Kidney (tissue), 14 donors: Measurements from ENCODE around the gene PTPRK. TPM values are rescaled to one million over a fixed set of nuclear protein-coding genes. Genes with fewer than 3 reads are reported as not detected.
A peak's percentile ranks its signal among the peaks of the same experiment; 100 is the strongest.

Experiments used
- DNase-seq, 5 donors: peaks; one replicate each; pipeline ENCODE4 v3.0.0-alpha.2; 2013 to 2020
- FAIRE-seq: peaks from 2 replicates; lab custom pipeline; 2012; peaks lifted over from hg19 to GRCh38; lab: Jason Lieb, UNC
- H3K27ac ChIP-seq, 2 donors: one replicate each; pipeline ENCODE4 v1.7.0; 2013; ENCODE audit warnings: low read depth in 2 of 2, low read length in 2 of 2, inconsistent platforms in 1 of 2
- H3K27me3 ChIP-seq: one replicate; pipeline ENCODE4 v1.7.1; 2013; ENCODE audit warnings: low read length, inconsistent platforms; ENCODE audit not compliant: control insufficient read depth, insufficient read depth
- H3K36me3 ChIP-seq, 3 donors: one replicate each; pipeline versions ENCODE4 v1.7.0 to v1.7.1; 2013; ENCODE audit warnings: low read length in 3 of 3, control low read depth in 1 of 3, inconsistent platforms in 1 of 3; ENCODE audit not compliant: insufficient read depth in 3 of 3, control insufficient read depth in 2 of 3
- H3K4me1 ChIP-seq, 3 donors: one replicate each; pipeline versions ENCODE4 v1.7.0 to v1.7.1; 2013; ENCODE audit warnings: low read length in 3 of 3, inconsistent platforms in 1 of 3, low read depth in 1 of 3; ENCODE audit not compliant: control insufficient read depth in 2 of 3, insufficient read depth in 2 of 3
- H3K4me3 ChIP-seq, 3 donors: one replicate each; pipeline versions ENCODE4 v1.7.0 to v1.8.1; 2013; ENCODE audit warnings: low read length in 3 of 3, control low read depth in 1 of 3, inconsistent platforms in 1 of 3
- H3K9ac ChIP-seq, 3 donors: one replicate each; pipeline versions ENCODE4 v1.7.0 to v1.7.1; 2013; ENCODE audit warnings: low read length in 3 of 3, control low read depth in 1 of 3, inconsistent platforms in 1 of 3
- H3K9me3 ChIP-seq, 3 donors: one replicate each; pipeline versions ENCODE4 v1.7.0 to v1.7.1; 2013; ENCODE audit warnings: low read length in 3 of 3, control low read depth in 1 of 3, inconsistent platforms in 1 of 3; ENCODE audit not compliant: control insufficient read depth in 2 of 3, insufficient read depth in 1 of 3
- CTCF ChIP-seq: IDR thresholded peaks from 3 replicates; pipeline ENCODE4 v1.5.1; 2012; ENCODE audit warnings: mild to moderate bottlenecking, moderate library complexity, borderline replicate concordance; ENCODE audit not compliant: insufficient read depth; ENCODE audit errors: extremely low read depth
- intact Hi-C: fragments of 100-400 bp; cut with DNase I; formaldehyde crosslinking; loops from one replicate; pipeline ENCODE4 v1.11.1; 2022
- polyA plus RNA-seq: library from polyadenylated mRNA; stranded (reverse); fragments of 350-450 nt; fragmentation: Illumina TruSeq; extraction: RNeasy Lipid Tissue Mini Kit (QIAGEN cat#74804); gene quantifications from one replicate; pipeline ENCODE4 v1.2.3, GENCODE V29; 2014; ENCODE audit warnings: low read depth, low replicate concordance; ENCODE audit not compliant: insufficient read depth
- total RNA-seq: library from RNA; stranded (reverse); fragmentation: NEBNext Ultra II Directional; extraction: Animal tissue kit (Norgen Biotek cat#: 25700); gene quantifications from one replicate; pipeline ENCODE4 v1.2.1, GENCODE V29; 2021
- donor health status: control.
- donor health status: control.
- donor health status: control.
- donor health status: control.
- donor health status: control.
- donor health status: DM: yes; HTN: yes; CAD: no.
- donor health status: Normal renal cell carcinoma (clear cell type).

PTPRK gene
- total and polyA plus RNA-seq, 2 donors from 2014 or later: 9.2 to 72.8 TPM

- no peak for FAIRE-seq
These were observed 184.4 kb downstream of the PTPRK start for GRCh38 chr6:128335963-128336362.

GRCh38 chr6:128333581-128334223 is 186.7 kb downstream of the PTPRK start:
- intact Hi-C loops: no loop called here
- Histone ChIP-seq H3K4me1 (peaks cover 0 to 5% (median 0%) of the 10 kb centered on the region in 3 donors), H3K27ac (no peak overlapping the region)

More at GRCh38 chr6:128335963-128336362, 184.4 kb downstream of the PTPRK start:
- no peaks in the 10 kb centered on the region for H3K27me3 ChIP-seq
- intact Hi-C loops: no loop called here
- no peak overlapping the region for H3K9ac ChIP-seq
- no peaks in the 10 kb centered on the region for H3K36me3 ChIP-seq
- H3K9me3 ChIP-seq: no peaks in the 10 kb centered on the region
- H3K27ac ChIP-seq: no peak overlapping the region
- no peak for DNase-seq
- TF ChIP-seq CTCF: no peak
- H3K4me1 ChIP-seq: peaks cover 0 to 5% (median 0%) of the 10 kb centered on the region in 3 donors
- H3K4me3 ChIP-seq: no peak overlapping the region

GRCh38 chr6:128327890-128328289 is 192.5 kb downstream of the PTPRK start:
- FAIRE-seq (no peak), DNase-seq (no peak)
- H3K27ac ChIP-seq: no peak overlapping the region
- H3K27me3 ChIP-seq: no peaks in the 10 kb centered on the region
- no peaks in the 10 kb centered on the region for H3K36me3 ChIP-seq
- no peaks in the 10 kb centered on the region for H3K9me3 ChIP-seq
- intact Hi-C loops: no loop called here
- TF ChIP-seq CTCF: peak; percentile 36
- H3K4me3 ChIP-seq: no peak overlapping the region
- H3K4me1 ChIP-seq: peaks cover 0 to 2% (median 0%) of the 10 kb centered on the region in 3 donors
- H3K9ac ChIP-seq: no peak overlapping the region

More at GRCh38 chr6:128333581-128334223, 186.7 kb downstream of the PTPRK start:
- FAIRE-seq (no peak), DNase-seq (no peak)
- TF ChIP-seq CTCF: no peak
- Histone ChIP-seq H3K36me3 (no peaks in the 10 kb centered on the region), H3K9ac (no peak overlapping the region), H3K27me3 (no peaks in the 10 kb centered on the region), H3K4me3 (no peak overlapping the region), H3K9me3 (no peaks in the 10 kb centered on the region)
